OCI-LY7 (cell line): Measurements from ENCODE around the gene ABHD12B.

Experiments
- EZH2phosphoT487 ChIP-seq: fragments of 200-600 bp; sonication (generic); IDR thresholded peaks from 2 replicates; pipeline ENCODE4 v1.6.1; 2018; ENCODE audit warnings: low read depth, borderline replicate concordance, mild to moderate bottlenecking, mixed run types, antibody characterized with exemption, low read length, moderate library complexity, mixed read lengths
- TF ChIP-seq, protein P1 (sequence below): fragments of 200-600 bp; sonication (generic); conservative IDR thresholded peaks from 2 replicates; pipeline ENCODE4 v1.5.1; 2014; ENCODE audit warnings: mild to moderate bottlenecking, antibody characterized with exemption, low read length, moderate library complexity, mixed read lengths

DNA sequence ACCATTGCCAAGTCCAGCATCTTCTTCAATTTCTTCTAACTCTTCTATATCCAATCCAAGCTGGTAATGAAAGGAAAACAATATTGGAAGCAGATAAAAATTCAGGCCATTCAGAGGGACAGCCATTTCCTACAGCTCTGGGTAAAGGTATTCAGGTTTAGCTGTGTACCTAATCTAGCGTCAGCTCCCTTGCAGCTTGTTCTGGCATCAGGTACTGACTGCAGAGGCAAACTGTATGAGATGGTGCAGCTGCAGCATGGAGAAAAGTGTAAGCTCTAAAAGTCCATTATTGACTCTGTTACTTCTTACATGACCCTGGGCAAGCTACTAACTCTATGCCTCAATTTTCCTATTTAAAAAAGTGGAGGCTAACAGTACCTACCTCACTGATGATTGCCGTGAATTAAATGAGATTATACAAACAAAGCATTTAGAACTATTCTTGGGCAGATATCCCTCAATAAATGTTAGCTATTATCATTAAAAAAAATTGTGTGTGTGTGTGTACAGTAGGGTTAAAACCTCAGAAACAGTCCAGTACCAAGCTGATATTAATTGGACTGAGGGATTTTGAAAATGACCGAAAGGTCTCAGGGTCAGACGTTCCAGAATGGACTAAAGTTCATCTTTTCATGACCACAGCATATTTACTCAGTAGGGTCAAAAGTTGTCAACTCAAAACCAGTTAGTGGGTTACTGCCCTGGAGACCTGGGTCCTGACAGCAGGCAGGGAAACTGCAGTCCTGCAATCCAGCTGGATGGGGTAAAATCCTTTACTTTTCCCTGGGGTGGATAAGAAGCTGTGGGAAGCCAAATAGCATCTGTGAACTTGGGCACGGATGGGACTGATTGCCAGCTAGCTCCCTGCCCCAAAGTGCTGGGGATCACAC lies 63.5 kb downstream of the ABHD12B start:
- TF ChIP-seq, protein P1, sequence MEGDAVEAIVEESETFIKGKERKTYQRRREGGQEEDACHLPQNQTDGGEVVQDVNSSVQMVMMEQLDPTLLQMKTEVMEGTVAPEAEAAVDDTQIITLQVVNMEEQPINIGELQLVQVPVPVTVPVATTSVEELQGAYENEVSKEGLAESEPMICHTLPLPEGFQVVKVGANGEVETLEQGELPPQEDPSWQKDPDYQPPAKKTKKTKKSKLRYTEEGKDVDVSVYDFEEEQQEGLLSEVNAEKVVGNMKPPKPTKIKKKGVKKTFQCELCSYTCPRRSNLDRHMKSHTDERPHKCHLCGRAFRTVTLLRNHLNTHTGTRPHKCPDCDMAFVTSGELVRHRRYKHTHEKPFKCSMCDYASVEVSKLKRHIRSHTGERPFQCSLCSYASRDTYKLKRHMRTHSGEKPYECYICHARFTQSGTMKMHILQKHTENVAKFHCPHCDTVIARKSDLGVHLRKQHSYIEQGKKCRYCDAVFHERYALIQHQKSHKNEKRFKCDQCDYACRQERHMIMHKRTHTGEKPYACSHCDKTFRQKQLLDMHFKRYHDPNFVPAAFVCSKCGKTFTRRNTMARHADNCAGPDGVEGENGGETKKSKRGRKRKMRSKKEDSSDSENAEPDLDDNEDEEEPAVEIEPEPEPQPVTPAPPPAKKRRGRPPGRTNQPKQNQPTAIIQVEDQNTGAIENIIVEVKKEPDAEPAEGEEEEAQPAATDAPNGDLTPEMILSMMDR: no peak
- no peak for TF ChIP-seq EZH2phosphoT487
